Measurements from ENCODE around the gene SPSB4. TPM values are rescaled to one million over a fixed set of nuclear protein-coding genes. Genes with fewer than 3 reads are reported as not detected.

The SPSB4 gene
- total and polyA plus RNA-seq, 10 donors: 0.87 to 10.7 (median 5.9) TPM

DNA sequence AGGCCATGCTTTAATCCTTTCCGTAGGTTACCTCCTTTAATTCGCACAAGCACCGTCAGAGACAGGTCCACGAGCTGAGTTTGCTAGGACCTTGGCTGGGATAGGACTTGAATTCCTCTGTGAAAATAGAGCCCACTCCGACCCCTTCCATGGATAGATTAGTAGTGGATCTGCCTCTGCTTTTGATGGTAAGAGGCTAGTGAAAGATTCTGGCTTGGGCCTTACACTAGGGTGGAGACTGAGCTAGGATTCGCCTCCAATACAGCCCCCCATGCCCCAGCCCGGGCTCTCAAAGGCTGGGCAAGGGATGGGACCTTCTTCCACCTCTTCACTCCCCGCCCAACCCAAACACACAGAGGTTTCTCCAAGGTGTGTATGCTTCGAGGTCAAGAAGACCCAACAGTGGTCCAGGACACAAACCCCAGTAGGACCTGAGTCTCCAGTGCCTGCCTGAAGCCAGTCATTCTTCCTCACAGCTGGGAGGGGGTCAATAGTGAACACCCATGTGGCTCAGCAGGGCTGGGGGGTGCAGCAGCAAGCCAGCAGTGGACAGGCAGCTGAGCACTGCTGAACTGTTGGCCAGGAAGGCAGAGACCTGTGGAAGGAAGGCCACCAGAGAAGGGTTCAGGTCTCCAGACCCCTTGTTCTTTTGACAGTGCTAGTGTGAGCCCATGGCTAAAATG lies 75.7 kb downstream of the SPSB4 start:
- peak; percentile 50 for DNase-seq
- Histone ChIP-seq H3K4me3 (no peak overlapping the region), H3K36me3 (no peaks in the 10 kb centered on the region), H3K4me1 (no peaks in the 10 kb centered on the region), H3K27me3 (replicated peaks in 1 of 7) (peaks cover 0 to 34% (median 0%) of the 10 kb centered on the region in 7 donors), H3K9me3 (peaks cover 0 to 4% (median 0%) of the 10 kb centered on the region in 8 donors), H3K27ac (no peak overlapping the region)
- intact Hi-C loops (cut with DNase I; ENCODE audit: low total_unique reads): no loop called here
- WGBS, 5 donors: 81 to 93% (median 88%) methylated on average over 9 of the region's 9 CpGs
- TF ChIP-seq POLR2AphosphoS5 (IDR thresholded peaks at IDR 0.05) (no peak), POLR2A (IDR thresholded peaks at IDR 0.05) (no peak)
- TF ChIP-seq, protein P1, sequence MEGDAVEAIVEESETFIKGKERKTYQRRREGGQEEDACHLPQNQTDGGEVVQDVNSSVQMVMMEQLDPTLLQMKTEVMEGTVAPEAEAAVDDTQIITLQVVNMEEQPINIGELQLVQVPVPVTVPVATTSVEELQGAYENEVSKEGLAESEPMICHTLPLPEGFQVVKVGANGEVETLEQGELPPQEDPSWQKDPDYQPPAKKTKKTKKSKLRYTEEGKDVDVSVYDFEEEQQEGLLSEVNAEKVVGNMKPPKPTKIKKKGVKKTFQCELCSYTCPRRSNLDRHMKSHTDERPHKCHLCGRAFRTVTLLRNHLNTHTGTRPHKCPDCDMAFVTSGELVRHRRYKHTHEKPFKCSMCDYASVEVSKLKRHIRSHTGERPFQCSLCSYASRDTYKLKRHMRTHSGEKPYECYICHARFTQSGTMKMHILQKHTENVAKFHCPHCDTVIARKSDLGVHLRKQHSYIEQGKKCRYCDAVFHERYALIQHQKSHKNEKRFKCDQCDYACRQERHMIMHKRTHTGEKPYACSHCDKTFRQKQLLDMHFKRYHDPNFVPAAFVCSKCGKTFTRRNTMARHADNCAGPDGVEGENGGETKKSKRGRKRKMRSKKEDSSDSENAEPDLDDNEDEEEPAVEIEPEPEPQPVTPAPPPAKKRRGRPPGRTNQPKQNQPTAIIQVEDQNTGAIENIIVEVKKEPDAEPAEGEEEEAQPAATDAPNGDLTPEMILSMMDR (IDR thresholded peaks at IDR 0.05 in 8 of 11, conservative IDR thresholded peaks at IDR 0.05 in 3 of 11): no peak

DNA sequence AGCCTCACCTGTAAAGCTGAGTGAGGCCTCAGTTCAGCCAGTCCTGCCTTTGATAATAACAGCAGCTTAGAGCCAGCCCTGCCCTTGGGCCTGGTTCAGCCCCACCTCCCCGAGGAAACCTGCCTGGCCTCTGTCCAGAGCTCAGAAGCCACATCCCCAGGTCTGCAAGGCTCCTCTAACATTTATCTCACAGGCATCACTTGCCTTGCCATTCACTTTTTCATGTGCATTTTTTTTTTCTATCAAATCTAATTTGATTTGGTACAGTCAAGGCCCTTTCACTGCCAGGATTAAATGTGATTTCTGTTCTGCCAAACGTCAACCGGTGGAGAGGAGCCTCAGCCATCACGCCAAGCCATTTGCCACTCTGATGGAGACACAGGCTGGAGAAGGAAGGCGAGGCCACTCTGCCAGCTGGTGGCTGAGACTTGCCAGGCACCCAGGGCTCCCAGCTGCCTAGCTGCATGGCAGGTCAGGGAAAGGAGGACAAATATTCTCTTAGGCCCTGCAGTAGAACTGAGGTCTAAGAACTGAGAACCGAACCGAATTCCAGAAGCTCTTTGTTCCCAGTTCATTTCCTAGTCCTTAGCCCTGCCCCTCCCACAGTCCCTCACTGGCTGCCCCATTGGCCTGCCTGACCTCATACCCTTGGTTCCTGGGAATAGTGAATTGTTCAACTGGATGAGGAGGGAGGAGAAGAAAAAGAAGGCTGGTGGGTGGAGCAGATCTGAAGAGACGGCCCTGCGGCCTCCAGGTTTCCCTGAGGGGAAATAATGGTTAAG lies 76.4 kb downstream of the SPSB4 start:
- Histone ChIP-seq H3K9me3 (peaks cover 0 to 8% (median 0%) of the 10 kb centered on the region in 8 donors), H3K36me3 (no peaks in the 10 kb centered on the region), H3K27me3 (replicated peaks in 1 of 7) (peaks cover 0 to 29% (median 0%) of the 10 kb centered on the region in 7 donors), H3K4me1 (no peaks in the 10 kb centered on the region), H3K27ac (no peak overlapping the region), H3K4me3 (no peak overlapping the region)
- no peak for TF ChIP-seq POLR2AphosphoS5 (IDR thresholded peaks at IDR 0.05)
- no peak for TF ChIP-seq POLR2A (IDR thresholded peaks at IDR 0.05)
- TF ChIP-seq, protein P1 (IDR thresholded peaks at IDR 0.05 in 8 of 11, conservative IDR thresholded peaks at IDR 0.05 in 3 of 11): no peak
- WGBS, 5 donors: 77 to 87% (median 84%) methylated on average over 9 of the region's 9 CpGs
- DNase-seq: no peak
- intact Hi-C loops (cut with DNase I; ENCODE audit: low total_unique reads): no loop called here

DNA sequence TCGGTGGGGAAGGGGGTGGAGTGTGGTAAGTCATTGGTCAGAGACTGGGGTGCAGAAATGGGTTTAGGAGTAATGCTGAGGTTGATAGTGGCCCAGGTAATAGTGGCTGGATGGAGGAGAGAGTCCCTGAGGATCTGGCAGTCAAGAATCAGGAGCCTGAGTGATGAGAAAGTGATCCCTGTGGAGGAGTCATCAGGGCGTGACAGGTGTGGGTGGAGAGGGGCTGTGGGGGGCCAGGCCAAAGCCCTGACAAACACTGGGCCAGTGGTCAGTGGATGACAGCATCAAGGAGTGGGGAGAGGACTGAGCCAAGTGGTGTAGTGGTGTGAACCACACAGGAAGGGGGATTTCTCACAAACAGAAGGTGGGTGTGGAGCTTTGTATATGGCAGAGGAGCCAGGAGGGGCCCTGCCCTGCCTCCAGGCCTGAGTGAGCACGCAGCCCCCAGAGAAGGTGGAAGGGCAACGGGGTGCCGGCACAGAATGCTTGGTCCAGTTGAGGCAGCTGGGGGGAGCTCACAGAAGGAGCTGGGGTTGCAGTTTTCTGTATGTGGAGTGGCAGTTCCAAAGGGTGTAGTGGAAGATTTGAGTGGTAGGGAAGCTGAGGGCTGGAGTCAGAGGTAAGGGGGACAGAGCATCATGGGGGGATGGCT lies 77.1 kb downstream of the SPSB4 start:
- intact Hi-C loops (cut with DNase I; ENCODE audit: low total_unique reads): no loop called here
- Histone ChIP-seq H3K4me1 (no peaks in the 10 kb centered on the region), H3K27me3 (replicated peaks in 1 of 7) (peaks cover 0 to 23% (median 0%) of the 10 kb centered on the region in 7 donors), H3K27ac (no peak overlapping the region), H3K9me3 (peaks cover 0 to 8% (median 0%) of the 10 kb centered on the region in 8 donors), H3K36me3 (no peaks in the 10 kb centered on the region), H3K4me3 (no peak overlapping the region)
- TF ChIP-seq, protein P1 (IDR thresholded peaks at IDR 0.05 in 8 of 11, conservative IDR thresholded peaks at IDR 0.05 in 3 of 11): no peak
- TF ChIP-seq POLR2A (IDR thresholded peaks at IDR 0.05): no peak
- TF ChIP-seq POLR2AphosphoS5 (IDR thresholded peaks at IDR 0.05): no peak
- peak; percentile 48 for DNase-seq
- 82 to 93% (median 83%) methylated on average over 5 of the region's 5 CpGs for WGBS, 5 donors

DNA sequence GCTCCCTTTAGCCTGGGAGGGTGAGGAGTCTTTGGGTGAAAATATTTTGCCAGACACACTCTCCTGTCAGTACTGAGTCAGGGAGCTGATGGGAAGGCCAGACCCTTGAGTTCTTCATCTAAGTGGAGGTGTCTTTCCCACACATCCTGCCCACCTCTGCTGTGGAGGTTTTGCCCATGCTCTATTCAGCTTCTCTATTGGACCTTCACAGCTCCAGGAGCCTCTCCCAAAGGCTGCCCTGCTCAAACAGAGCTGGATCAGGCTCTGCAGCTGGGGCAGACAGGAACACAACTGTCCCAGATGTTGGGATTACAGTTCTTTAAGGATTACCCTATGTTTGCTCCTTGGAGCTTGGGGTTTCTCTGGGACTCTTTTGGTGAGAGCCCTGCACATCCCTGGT lies 77.9 kb downstream of the SPSB4 start:
- intact Hi-C loops (cut with DNase I; ENCODE audit: low total_unique reads): no loop called here

More for the DNA sequence above, 77.9 kb downstream of the SPSB4 start:
- peak; percentile 64 for DNase-seq
- Histone ChIP-seq H3K4me3 (no peak overlapping the region), H3K9me3 (peaks cover 0 to 8% (median 0%) of the 10 kb centered on the region in 8 donors), H3K27me3 (replicated peaks in 1 of 7) (peaks cover 0 to 15% (median 0%) of the 10 kb centered on the region in 7 donors), H3K36me3 (no peaks in the 10 kb centered on the region), H3K27ac (no peak overlapping the region), H3K4me1 (no peaks in the 10 kb centered on the region)
- TF ChIP-seq POLR2A (IDR thresholded peaks at IDR 0.05) (no peak), POLR2AphosphoS5 (IDR thresholded peaks at IDR 0.05) (no peak)
- TF ChIP-seq, protein P1 (IDR thresholded peaks at IDR 0.05 in 8 of 11, conservative IDR thresholded peaks at IDR 0.05 in 3 of 11): no peak
